HG03139 (cell line): ENCODE measurements around the gene CEBPZ.

Experiments
- ATAC-seq: cut with Tn5 transposase; IDR thresholded peaks from one replicate; pipeline ENCODE4 v1.9.1; 2021; ENCODE audit not compliant: unreplicated experiment

CEBPZ gene

GRCh38 chr2:37180640-37181039 is 50.8 kb downstream of the CEBPZ start:
- ATAC-seq, result no peak

GRCh38 chr2:37180006-37180639 is 51.3 kb downstream of the CEBPZ start:
- no peak for ATAC-seq

GRCh38 chr2:37173741-37174140 is 57.7 kb downstream of the CEBPZ start:
- ATAC-seq, result no peak

GRCh38 chr2:37171624-37171950 is 59.8 kb downstream of the CEBPZ start:
- ATAC-seq, result no peak

- ATAC-seq, result no peak
Measured at GRCh38 chr2:37168217-37168981, 63.0 kb downstream of the CEBPZ start.

GRCh38 chr2:37167636-37168180 is 63.7 kb downstream of the CEBPZ start:
- no peak for ATAC-seq

GRCh38 chr2:37164757-37165156 is 66.6 kb downstream of the CEBPZ start:
- no peak for ATAC-seq

- ATAC-seq, result peak; percentile 87
Measured at GRCh38 chr2:37156857-37157714, 74.3 kb downstream of the CEBPZ start, which contains the start of gene EIF2AK2. Gene EIF2AK2, minus strand, starts transcription at chr2:37156980. Its CDS starts 9,174 bp downstream, at chr2:37147806.

GRCh38 chr2:37156071-37156856 is 75.1 kb downstream of the CEBPZ start:
- no peak for ATAC-seq

- no peak for ATAC-seq
Measured at GRCh38 chr2:37154785-37155184, 76.6 kb downstream of the CEBPZ start.

GRCh38 chr2:37153224-37153623 is 78.2 kb downstream of the CEBPZ start:
- no peak for ATAC-seq
